Gastrocnemius medialis (tissue), 4 donors: ENCODE results near the gene ETV6. TPM values are rescaled to one million over a fixed set of nuclear protein-coding genes. Genes with fewer than 3 reads are reported as not detected.

ENCODE experiments used
- ATAC-seq, 2 donors: fragments of 150-250 bp; one replicate each; pipeline ENCODE4 v1.9.1; 2016
- DNase-seq, 2 donors: peaks; one replicate each; pipeline ENCODE4 v3.0.0-alpha.2; 2019
- H3K27ac ChIP-seq, 4 donors: fragments of 200-600 bp; sonication (generic); 1 replicate in 1 of 4; 2 replicates in 3 of 4; pipeline ENCODE4 v1.5.1; 2016 to 2018; ENCODE audit warnings: mild to moderate bottlenecking in 2 of 4, moderate library complexity in 1 of 4
- H3K27me3 ChIP-seq, 3 donors: fragments of 200-600 bp; sonication (generic) in 2 of 3; 1 replicate in 1 of 3; 2 replicates in 2 of 3; pipeline versions ENCODE4 v1.5.1 to v1.6.0; 2016 to 2019; ENCODE audit warnings: mild to moderate bottlenecking in 1 of 3, moderate library complexity in 1 of 3
- H3K36me3 ChIP-seq, 2 donors: fragments of 200-600 bp; sonication (generic) in 1 of 2; one replicate each; pipeline ENCODE4 v1.5.1; 2017 to 2018
- H3K4me1 ChIP-seq, 2 donors: fragments of 200-600 bp; sonication (generic) in 1 of 2; one replicate each; pipeline ENCODE4 v1.5.1; 2016 to 2017; ENCODE audit warnings: mild to moderate bottlenecking in 2 of 2
- H3K4me3 ChIP-seq, 4 donors: fragments of 200-600 bp; sonication (generic) in 3 of 4; 1 replicate in 1 of 4; 2 replicates in 3 of 4; pipeline ENCODE4 v1.5.1; 2016 to 2019; ENCODE audit warnings: mild to moderate bottlenecking in 2 of 4
- H3K9me3 ChIP-seq, 3 donors: fragments of 200-600 bp; sonication (generic) in 2 of 3; 1 replicate in 1 of 3; 2 replicates in 2 of 3; pipeline ENCODE4 v1.5.1; 2016 to 2019
- POLR2A ChIP-seq, 2 donors: fragments of 450-650 bp; IDR thresholded peaks; one replicate each; pipeline ENCODE4 v1.6.1; 2017; ENCODE audit warnings: antibody characterized with exemption in 2 of 2, mild to moderate bottlenecking in 2 of 2, moderate library complexity in 2 of 2
- in situ Hi-C, 4 donors: fragments of 200-750 bp; cut with MboI; loops; one replicate each; pipeline versions ENCODE4 v1.15.0 to v1.8.0; 2017; ENCODE audit warnings: low sequenced_read_pairs in 4 of 4
- intact Hi-C: fragments of 100-400 bp; cut with DNase I; formaldehyde crosslinking; loops from one replicate; pipeline ENCODE4 v1.15.1; 2023; ENCODE audit warnings: low total_unique reads
- total RNA-seq, 4 donors: library from RNA; depleted of rRNA; stranded (reverse); fragments of >200 nt; gene quantifications; one replicate each; pipeline versions ENCODE4 v1.1.0 to v1.2.3, GENCODE V29; 2016
- TF ChIP-seq, protein P1 (sequence below), 5 experiments: fragments of 450-650 bp in 3 of 5; fragments of 200-600 bp in 2 of 5; sonication (generic) in 2 of 5; IDR thresholded peaks in 4 of 5; conservative IDR thresholded peaks in 1 of 5; 1 replicate in 4 of 5; 2 replicates in 1 of 5; pipeline ENCODE4 v1.5.1; 2016 to 2019; ENCODE audit warnings: antibody characterized with exemption in 5 of 5, mild to moderate bottlenecking in 3 of 5, moderate library complexity in 3 of 5

ETV6 gene
- total RNA-seq, 4 donors from 2014 or later, result 2.8 to 5.9 (median 3.3) TPM

DNA sequence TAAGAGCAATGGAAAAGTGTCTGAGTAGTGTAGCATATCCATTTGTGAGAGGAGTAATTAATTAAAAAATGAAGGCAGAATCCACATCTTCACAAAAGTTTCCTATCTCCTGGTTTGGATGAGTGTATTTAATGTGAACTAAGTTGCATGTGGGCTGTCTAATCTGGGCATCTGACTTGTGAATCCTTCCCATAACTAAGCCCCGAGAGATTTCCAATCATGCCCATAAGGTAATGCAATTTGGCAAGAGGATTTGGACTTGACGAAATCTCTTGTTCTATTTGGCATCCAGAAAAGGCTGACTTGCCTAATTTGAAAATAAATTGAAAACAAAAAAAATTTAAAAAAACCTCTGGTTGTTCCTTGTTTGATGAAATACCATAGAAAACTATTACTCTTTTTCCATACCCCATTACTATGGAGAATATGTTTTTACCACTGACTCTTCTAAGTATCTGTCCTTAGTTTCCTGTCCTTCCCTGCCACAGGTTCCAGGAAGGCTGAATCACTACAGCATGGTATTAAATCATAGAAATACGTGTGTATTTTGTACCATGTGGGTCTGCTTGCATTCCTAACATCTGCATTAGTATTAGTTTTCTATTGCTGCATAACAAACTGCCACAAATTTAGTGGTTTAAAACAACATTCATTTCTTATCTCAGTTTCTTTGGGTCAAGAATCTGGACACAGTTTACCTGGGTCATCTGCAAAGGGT, 48.4 kb downstream of the ETV6 start:
- TF ChIP-seq, protein P1, sequence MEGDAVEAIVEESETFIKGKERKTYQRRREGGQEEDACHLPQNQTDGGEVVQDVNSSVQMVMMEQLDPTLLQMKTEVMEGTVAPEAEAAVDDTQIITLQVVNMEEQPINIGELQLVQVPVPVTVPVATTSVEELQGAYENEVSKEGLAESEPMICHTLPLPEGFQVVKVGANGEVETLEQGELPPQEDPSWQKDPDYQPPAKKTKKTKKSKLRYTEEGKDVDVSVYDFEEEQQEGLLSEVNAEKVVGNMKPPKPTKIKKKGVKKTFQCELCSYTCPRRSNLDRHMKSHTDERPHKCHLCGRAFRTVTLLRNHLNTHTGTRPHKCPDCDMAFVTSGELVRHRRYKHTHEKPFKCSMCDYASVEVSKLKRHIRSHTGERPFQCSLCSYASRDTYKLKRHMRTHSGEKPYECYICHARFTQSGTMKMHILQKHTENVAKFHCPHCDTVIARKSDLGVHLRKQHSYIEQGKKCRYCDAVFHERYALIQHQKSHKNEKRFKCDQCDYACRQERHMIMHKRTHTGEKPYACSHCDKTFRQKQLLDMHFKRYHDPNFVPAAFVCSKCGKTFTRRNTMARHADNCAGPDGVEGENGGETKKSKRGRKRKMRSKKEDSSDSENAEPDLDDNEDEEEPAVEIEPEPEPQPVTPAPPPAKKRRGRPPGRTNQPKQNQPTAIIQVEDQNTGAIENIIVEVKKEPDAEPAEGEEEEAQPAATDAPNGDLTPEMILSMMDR (IDR thresholded peaks at IDR 0.05 in 4 of 5, conservative IDR thresholded peaks at IDR 0.05 in 1 of 5), result no peak
- TF ChIP-seq POLR2A (IDR thresholded peaks at IDR 0.05), result no peak
- in situ Hi-C loops (no loop called here), intact Hi-C loops (no loop called here)
- no peaks in the 10 kb centered on the region for H3K27me3 ChIP-seq
- H3K4me3 ChIP-seq, result no peak overlapping the region
- no peak for DNase-seq
- H3K9me3 ChIP-seq, result no peaks in the 10 kb centered on the region
- ATAC-seq, result peak in 1 of 2 donors; percentile 56
- H3K27ac ChIP-seq, result no peak overlapping the region
- peaks cover 14 to 26% of the 10 kb centered on the region in 2 donors for H3K4me1 ChIP-seq
- H3K36me3 ChIP-seq, result no peaks in the 10 kb centered on the region

DNA sequence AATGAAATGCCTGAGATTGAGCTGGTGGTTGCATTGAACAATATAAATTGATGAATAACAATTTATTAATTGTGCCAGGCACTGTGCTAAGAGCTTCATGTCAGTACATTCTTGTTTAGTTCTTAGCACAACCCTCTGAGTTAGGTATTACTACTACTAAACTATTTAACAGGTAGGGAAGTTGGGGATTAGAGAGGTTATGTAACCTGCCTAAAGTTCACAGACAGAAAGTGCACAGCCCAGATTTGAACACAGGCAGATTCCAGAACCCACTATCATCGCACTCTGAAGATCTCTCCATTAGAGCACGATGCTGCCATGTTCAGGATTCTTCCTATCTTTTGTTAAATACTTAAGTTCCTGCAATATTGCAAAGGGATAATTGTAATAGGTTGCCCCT, 49.3 kb downstream of the ETV6 start:
- ATAC-seq, result no peak
- no peak overlapping the region for H3K4me3 ChIP-seq
- H3K9me3 ChIP-seq, result no peaks in the 10 kb centered on the region
- H3K36me3 ChIP-seq, result no peaks in the 10 kb centered on the region
- H3K27ac ChIP-seq, result no peak overlapping the region
- peaks cover 14 to 26% of the 10 kb centered on the region in 2 donors for H3K4me1 ChIP-seq
- DNase-seq, result no peak
- in situ Hi-C loops (no loop called here), intact Hi-C loops (no loop called here)
- no peak for TF ChIP-seq POLR2A (IDR thresholded peaks at IDR 0.05)
- TF ChIP-seq, protein P1 (IDR thresholded peaks at IDR 0.05 in 4 of 5, conservative IDR thresholded peaks at IDR 0.05 in 1 of 5), result no peak
- no peaks in the 10 kb centered on the region for H3K27me3 ChIP-seq

DNA sequence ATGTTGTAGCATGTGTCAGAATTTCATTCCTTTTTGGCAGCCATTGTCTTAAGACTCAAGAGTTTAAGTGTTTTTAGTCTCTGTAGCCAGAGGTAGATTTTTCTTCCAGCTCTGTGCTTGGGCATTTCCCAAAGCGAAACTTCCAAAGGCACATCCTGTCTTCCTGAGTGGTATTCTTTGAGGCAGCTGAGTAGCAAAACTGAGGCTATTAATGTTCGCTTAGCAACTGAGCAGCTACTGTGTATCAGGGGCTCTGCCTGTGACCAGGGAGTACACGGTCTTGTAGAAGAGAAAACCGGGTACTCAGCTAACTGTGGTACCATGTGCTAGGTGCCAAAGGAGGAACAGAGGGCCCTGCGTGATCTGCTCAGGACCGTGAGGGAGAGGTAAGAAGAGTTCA, 52.0 kb downstream of the ETV6 start:
- no peak overlapping the region for H3K4me3 ChIP-seq
- H3K9me3 ChIP-seq, result no peaks in the 10 kb centered on the region
- DNase-seq (no peak), ATAC-seq (no peak)
- no peaks in the 10 kb centered on the region for H3K36me3 ChIP-seq
- intact Hi-C loops, result no loop called here
- TF ChIP-seq, protein P1 (IDR thresholded peaks at IDR 0.05 in 4 of 5, conservative IDR thresholded peaks at IDR 0.05 in 1 of 5), result no peak
- TF ChIP-seq POLR2A (IDR thresholded peaks at IDR 0.05), result no peak
- no peaks in the 10 kb centered on the region for H3K27me3 ChIP-seq
- in situ Hi-C loops, result no loop called here
- peaks cover 18 to 31% of the 10 kb centered on the region in 2 donors for H3K4me1 ChIP-seq
- H3K27ac ChIP-seq, result peak overlapping the region in 1 of 4 donors; percentile 3

DNA sequence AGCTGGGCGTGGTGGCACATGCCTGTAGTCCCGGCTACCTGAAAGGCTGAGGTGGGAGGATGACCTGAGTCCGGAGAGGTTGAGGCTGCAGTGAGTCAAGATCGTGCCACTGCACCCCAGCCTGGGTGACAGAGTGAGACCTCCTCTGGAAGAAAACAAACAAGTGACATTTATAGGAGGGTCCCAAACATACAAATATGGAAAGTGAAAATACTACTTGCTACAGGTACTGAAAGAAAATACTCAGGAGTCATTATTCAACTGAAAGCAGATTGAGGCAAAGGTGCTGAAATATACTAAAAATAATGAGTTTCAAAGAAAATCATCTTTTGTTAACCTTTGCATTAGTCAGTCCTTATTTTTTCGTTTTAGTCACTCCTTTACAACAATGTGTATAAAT, 53.5 kb downstream of the ETV6 start:
- DNase-seq (no peak), ATAC-seq (no peak)
- Histone ChIP-seq H3K9me3 (no peaks in the 10 kb centered on the region), H3K4me1 (peaks cover 20 to 40% of the 10 kb centered on the region in 2 donors), H3K4me3 (no peak overlapping the region), H3K36me3 (no peaks in the 10 kb centered on the region), H3K27ac (no peak overlapping the region), H3K27me3 (no peaks in the 10 kb centered on the region)
- intact Hi-C loops (no loop called here), in situ Hi-C loops (no loop called here)
- TF ChIP-seq, protein P1 (IDR thresholded peaks at IDR 0.05 in 4 of 5, conservative IDR thresholded peaks at IDR 0.05 in 1 of 5), result no peak
- TF ChIP-seq POLR2A (IDR thresholded peaks at IDR 0.05), result no peak
